ENCODE measurements around the gene MRPS31.
A peak's percentile ranks its signal among the peaks of the same experiment; 100 is the strongest.

Gene MRPS31

GRCh38 chr13:40770934-40771618 lies at the start of gene MRPS31:
Gene MRPS31, minus strand, starts transcription at chr13:40771190. Its CDS starts 54 bp downstream, at chr13:40771136.
- H3K27ac ChIP-seq (ENCODE audit: low read depth, low read length), result peak within 1 kb of the TSS; percentile 59
- no peaks in the 10 kb centered on the region for H3K4me1 ChIP-seq (ENCODE audit: insufficient read depth, low read length)
- no peaks in the 10 kb centered on the region for H3K9me3 ChIP-seq (ENCODE audit: low read length)

GRCh38 chr13:40819797-40820315 lies 48.9 kb upstream of the MRPS31 start:
- peaks cover 3% of the 10 kb centered on the region for H3K9me3 ChIP-seq (ENCODE audit: low read length)
- no peak overlapping the region for H3K27ac ChIP-seq (ENCODE audit: low read depth, low read length)
- H3K36me3 ChIP-seq (ENCODE audit: insufficient read depth, low read length), result no peaks in the 10 kb centered on the region
- H3K9ac ChIP-seq (ENCODE audit: low read length), result no peak overlapping the region
- H3K27me3 ChIP-seq (ENCODE audit: control insufficient read depth in 1 of 2, insufficient read depth in 2 of 2, low read length in 2 of 2), result no peaks in the 10 kb centered on the region
- H3K4me3 ChIP-seq (ENCODE audit: low read depth in 1 of 2, low read length in 2 of 2), result no peak overlapping the region
- no peaks in the 10 kb centered on the region for H3K4me1 ChIP-seq (ENCODE audit: insufficient read depth, low read length)

More at GRCh38 chr13:40770934-40771618, at the start of gene MRPS31:
- peak within 1 kb of the TSS; percentile 57 to 93 for H3K4me3 ChIP-seq (ENCODE audit: low read depth in 1 of 2, low read length in 2 of 2)
- H3K9ac ChIP-seq (ENCODE audit: low read length), result peak within 1 kb of the TSS; percentile 79
- no peaks in the 10 kb centered on the region for H3K36me3 ChIP-seq (ENCODE audit: insufficient read depth, low read length)
- no peaks in the 10 kb centered on the region for H3K27me3 ChIP-seq (ENCODE audit: control insufficient read depth in 1 of 2, insufficient read depth in 2 of 2, low read length in 2 of 2)

- Histone ChIP-seq H3K4me1 (ENCODE audit: insufficient read depth, low read length) (no peaks in the 10 kb centered on the region), H3K27me3 (ENCODE audit: control insufficient read depth in 1 of 2, insufficient read depth in 2 of 2, low read length in 2 of 2) (no peaks in the 10 kb centered on the region), H3K9ac (ENCODE audit: low read length) (no peak overlapping the region), H3K9me3 (ENCODE audit: low read length) (peaks cover 3% of the 10 kb centered on the region), H3K27ac (ENCODE audit: low read depth, low read length) (no peak overlapping the region), H3K4me3 (ENCODE audit: low read depth in 1 of 2, low read length in 2 of 2) (no peak overlapping the region), H3K36me3 (ENCODE audit: insufficient read depth, low read length) (no peaks in the 10 kb centered on the region)
These were observed 47.9 kb upstream of the MRPS31 start for GRCh38 chr13:40818926-40819325.

GRCh38 chr13:40814803-40815202 lies 43.8 kb upstream of the MRPS31 start:
- peaks cover 3% of the 10 kb centered on the region for H3K9me3 ChIP-seq (ENCODE audit: low read length)
- no peak overlapping the region for H3K9ac ChIP-seq (ENCODE audit: low read length)
- peaks cover 1% of the 10 kb centered on the region for H3K36me3 ChIP-seq (ENCODE audit: insufficient read depth, low read length)
- H3K4me1 ChIP-seq (ENCODE audit: insufficient read depth, low read length), result no peaks in the 10 kb centered on the region
- no peaks in the 10 kb centered on the region for H3K27me3 ChIP-seq (ENCODE audit: control insufficient read depth in 1 of 2, insufficient read depth in 2 of 2, low read length in 2 of 2)
- no peak overlapping the region for H3K4me3 ChIP-seq (ENCODE audit: low read depth in 1 of 2, low read length in 2 of 2)
- no peak overlapping the region for H3K27ac ChIP-seq (ENCODE audit: low read depth, low read length)

- Histone ChIP-seq H3K4me3 (ENCODE audit: low read depth in 1 of 2, low read length in 2 of 2) (no peak overlapping the region), H3K9me3 (ENCODE audit: low read length) (peaks cover 3% of the 10 kb centered on the region), H3K27me3 (ENCODE audit: control insufficient read depth in 1 of 2, insufficient read depth in 2 of 2, low read length in 2 of 2) (no peaks in the 10 kb centered on the region), H3K9ac (ENCODE audit: low read length) (no peak overlapping the region), H3K4me1 (ENCODE audit: insufficient read depth, low read length) (no peaks in the 10 kb centered on the region), H3K27ac (ENCODE audit: low read depth, low read length) (no peak overlapping the region), H3K36me3 (ENCODE audit: insufficient read depth, low read length) (peaks cover 9% of the 10 kb centered on the region)
These were observed 42.9 kb upstream of the MRPS31 start for GRCh38 chr13:40813667-40814454.

- H3K36me3 ChIP-seq (ENCODE audit: insufficient read depth, low read length), result peaks cover 9% of the 10 kb centered on the region
- H3K27ac ChIP-seq (ENCODE audit: low read depth, low read length), result no peak overlapping the region
These were observed 41.9 kb upstream of the MRPS31 start for GRCh38 chr13:40812724-40813445.

GRCh38 chr13:40812102-40812501 lies 41.1 kb upstream of the MRPS31 start:
- H3K36me3 ChIP-seq (ENCODE audit: insufficient read depth, low read length), result peaks cover 9% of the 10 kb centered on the region
- H3K4me3 ChIP-seq (ENCODE audit: low read depth in 1 of 2, low read length in 2 of 2), result no peak overlapping the region
- H3K4me1 ChIP-seq (ENCODE audit: insufficient read depth, low read length), result no peaks in the 10 kb centered on the region
- no peak overlapping the region for H3K9ac ChIP-seq (ENCODE audit: low read length)
- H3K27ac ChIP-seq (ENCODE audit: low read depth, low read length), result no peak overlapping the region
- H3K9me3 ChIP-seq (ENCODE audit: low read length), result peaks cover 3% of the 10 kb centered on the region
- H3K27me3 ChIP-seq (ENCODE audit: control insufficient read depth in 1 of 2, insufficient read depth in 2 of 2, low read length in 2 of 2), result no peaks in the 10 kb centered on the region

More at GRCh38 chr13:40812724-40813445, 41.9 kb upstream of the MRPS31 start:
- H3K9me3 ChIP-seq (ENCODE audit: low read length), result peaks cover 3% of the 10 kb centered on the region
- H3K4me3 ChIP-seq (ENCODE audit: low read depth in 1 of 2, low read length in 2 of 2), result no peak overlapping the region
- no peak overlapping the region for H3K9ac ChIP-seq (ENCODE audit: low read length)
- no peaks in the 10 kb centered on the region for H3K27me3 ChIP-seq (ENCODE audit: control insufficient read depth in 1 of 2, insufficient read depth in 2 of 2, low read length in 2 of 2)
- H3K4me1 ChIP-seq (ENCODE audit: insufficient read depth, low read length), result no peaks in the 10 kb centered on the region

GRCh38 chr13:40809471-40809870 lies 38.5 kb upstream of the MRPS31 start:
- Histone ChIP-seq H3K36me3 (ENCODE audit: insufficient read depth, low read length) (peaks cover 19% of the 10 kb centered on the region), H3K9me3 (ENCODE audit: low read length) (no peaks in the 10 kb centered on the region), H3K4me3 (ENCODE audit: low read depth in 1 of 2, low read length in 2 of 2) (no peak overlapping the region), H3K27me3 (ENCODE audit: control insufficient read depth in 1 of 2, insufficient read depth in 2 of 2, low read length in 2 of 2) (no peaks in the 10 kb centered on the region), H3K4me1 (ENCODE audit: insufficient read depth, low read length) (no peaks in the 10 kb centered on the region), H3K9ac (ENCODE audit: low read length) (no peak overlapping the region), H3K27ac (ENCODE audit: low read depth, low read length) (no peak overlapping the region)

GRCh38 chr13:40806241-40806640 lies 35.3 kb upstream of the MRPS31 start:
- Histone ChIP-seq H3K36me3 (ENCODE audit: insufficient read depth, low read length) (peaks cover 19% of the 10 kb centered on the region), H3K27ac (ENCODE audit: low read depth, low read length) (no peak overlapping the region), H3K4me1 (ENCODE audit: insufficient read depth, low read length) (no peaks in the 10 kb centered on the region), H3K9ac (ENCODE audit: low read length) (no peak overlapping the region), H3K27me3 (ENCODE audit: control insufficient read depth in 1 of 2, insufficient read depth in 2 of 2, low read length in 2 of 2) (no peaks in the 10 kb centered on the region), H3K4me3 (ENCODE audit: low read depth in 1 of 2, low read length in 2 of 2) (no peak overlapping the region), H3K9me3 (ENCODE audit: low read length) (no peaks in the 10 kb centered on the region)

- Histone ChIP-seq H3K9ac (ENCODE audit: low read length) (no peak overlapping the region), H3K27me3 (ENCODE audit: control insufficient read depth in 1 of 2, insufficient read depth in 2 of 2, low read length in 2 of 2) (no peaks in the 10 kb centered on the region), H3K4me3 (ENCODE audit: low read depth in 1 of 2, low read length in 2 of 2) (no peak overlapping the region), H3K27ac (ENCODE audit: low read depth, low read length) (no peak overlapping the region), H3K4me1 (ENCODE audit: insufficient read depth, low read length) (no peaks in the 10 kb centered on the region), H3K9me3 (ENCODE audit: low read length) (no peaks in the 10 kb centered on the region), H3K36me3 (ENCODE audit: insufficient read depth, low read length) (peaks cover 27% of the 10 kb centered on the region)
These were observed 32.3 kb upstream of the MRPS31 start for GRCh38 chr13:40803316-40803715.
